ENCODE results near the gene SCO1. TPM values are rescaled to one million over a fixed set of nuclear protein-coding genes. Genes with fewer than 3 reads are reported as not detected.

Gene SCO1
- total and polyA plus RNA-seq, 4 donors, result 18.0 to 33.2 (median 22.8) TPM

GRCh38 chr17:10623737-10624338, 73.5 kb downstream of the SCO1 start:
- Histone ChIP-seq H3K9me3 (ENCODE audit: control insufficient read depth in 4 of 4, low read length in 3 of 4) (no peaks in the 10 kb centered on the region), H3K9ac (ENCODE audit: low read depth in 1 of 2, low read length in 2 of 2) (no peak overlapping the region), H3K27me3 (ENCODE audit: control insufficient read depth in 4 of 4, insufficient read depth in 4 of 4, low read length in 3 of 4) (no peaks in the 10 kb centered on the region), H3K4me1 (ENCODE audit: control insufficient read depth in 4 of 4, insufficient read depth in 4 of 4, low read length in 3 of 4) (no peaks in the 10 kb centered on the region), H3K27ac (ENCODE audit: low read depth in 1 of 2, low read length in 2 of 2) (no peak overlapping the region), H3K4me3 (ENCODE audit: low read depth in 1 of 3, low read length in 3 of 3) (no peak overlapping the region), H3K36me3 (ENCODE audit: control insufficient read depth in 4 of 4, insufficient read depth in 3 of 4, low read depth in 1 of 4, low read length in 3 of 4) (no peaks in the 10 kb centered on the region)
- TF ChIP-seq GABPA (IDR thresholded peaks at IDR 0.05 in 1 of 2, conservative IDR thresholded peaks at IDR 0.05 in 1 of 2) (no peak), RXRA (IDR thresholded peaks at IDR 0.05) (no peak), EGR1 (IDR thresholded peaks at IDR 0.05; ENCODE audit: low read depth in 2 of 2) (no peak), YY1 (IDR thresholded peaks at IDR 0.05) (no peak), JUND (IDR thresholded peaks at IDR 0.05) (no peak), ZBTB33 (IDR thresholded peaks at IDR 0.05) (no peak), HNF4A (conservative IDR thresholded peaks at IDR 0.05) (no peak), TAF1 (conservative IDR thresholded peaks at IDR 0.05) (no peak), FOXA1 (IDR thresholded peaks at IDR 0.05) (no peak), CTCF (IDR thresholded peaks at IDR 0.05; ENCODE audit: low read depth, low read length, missing input control) (no peak)
- TF ChIP-seq, protein P1, sequence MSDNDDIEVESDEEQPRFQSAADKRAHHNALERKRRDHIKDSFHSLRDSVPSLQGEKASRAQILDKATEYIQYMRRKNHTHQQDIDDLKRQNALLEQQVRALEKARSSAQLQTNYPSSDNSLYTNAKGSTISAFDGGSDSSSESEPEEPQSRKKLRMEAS (IDR thresholded peaks at IDR 0.05), result no peak
- WGBS, result 86% methylated on average over 10 of the region's 10 CpGs
- no peak for DNase-seq (ENCODE audit: low spot score)

GRCh38 chr17:10622617-10623485, 74.5 kb downstream of the SCO1 start:
- no peaks in the 10 kb centered on the region for H3K4me1 ChIP-seq (ENCODE audit: control insufficient read depth in 4 of 4, insufficient read depth in 4 of 4, low read length in 3 of 4)
- no peak for DNase-seq (ENCODE audit: low spot score)
- no peaks in the 10 kb centered on the region for H3K27me3 ChIP-seq (ENCODE audit: control insufficient read depth in 4 of 4, insufficient read depth in 4 of 4, low read length in 3 of 4)
- no peaks in the 10 kb centered on the region for H3K36me3 ChIP-seq (ENCODE audit: control insufficient read depth in 4 of 4, insufficient read depth in 3 of 4, low read depth in 1 of 4, low read length in 3 of 4)
- no peak overlapping the region for H3K9ac ChIP-seq (ENCODE audit: low read depth in 1 of 2, low read length in 2 of 2)
- 87% methylated on average over 14 of the region's 14 CpGs for WGBS
- no peak overlapping the region for H3K27ac ChIP-seq (ENCODE audit: low read depth in 1 of 2, low read length in 2 of 2)
- no peak overlapping the region for H3K4me3 ChIP-seq (ENCODE audit: low read depth in 1 of 3, low read length in 3 of 3)
- H3K9me3 ChIP-seq (ENCODE audit: control insufficient read depth in 4 of 4, low read length in 3 of 4), result no peaks in the 10 kb centered on the region
- TF ChIP-seq TAF1 (conservative IDR thresholded peaks at IDR 0.05) (no peak), FOXA1 (IDR thresholded peaks at IDR 0.05) (no peak), NR2F2 (IDR thresholded peaks at IDR 0.05) (no peak), HNF4G (IDR thresholded peaks at IDR 0.05) (no peak), SP1 (IDR thresholded peaks at IDR 0.05) (no peak), ZBTB33 (IDR thresholded peaks at IDR 0.05) (no peak), JUND (IDR thresholded peaks at IDR 0.05) (no peak), HNF4A (conservative IDR thresholded peaks at IDR 0.05) (no peak), RAD21 (IDR thresholded peaks at IDR 0.05) (no peak), GABPA (IDR thresholded peaks at IDR 0.05 in 1 of 2, conservative IDR thresholded peaks at IDR 0.05 in 1 of 2) (no peak), EGR1 (IDR thresholded peaks at IDR 0.05; ENCODE audit: low read depth in 2 of 2) (no peak)
- TF ChIP-seq, protein P1 (IDR thresholded peaks at IDR 0.05), result no peak
